HCT116 (cell line): ENCODE measurements around the gene HPS3. TPM values are rescaled to one million over a fixed set of nuclear protein-coding genes. Genes with fewer than 3 reads are reported as not detected.
A peak's percentile ranks its signal among the peaks of the same experiment; 100 is the strongest.

Source experiments
- ATAC-seq: fragments of 200-7000 bp; cut with Tn5 transposase; 2 replicates; pipeline ENCODE4 v1.9.1; 2020; ENCODE audit warnings: mild to moderate bottlenecking, moderate library complexity
- BruUV-seq: library from RNA; stranded (reverse); fragments of 400-500 nt; replicated peaks from 2 replicates; lab custom pipeline; 2021; lab: Mats Ljungman, UMichigan
- CTCF ChIA-PET: fragments of 300-600 bp; sonication (Branson Sonifier 250); formaldehyde crosslinking; loops from one replicate; lab custom pipeline; 2021; ENCODE audit warnings: antibody characterized with exemption; lab: Charles Lee
- POLR2A ChIA-PET: fragments of 300-600, 350-600 bp; sonication (Branson Sonifier 250); formaldehyde crosslinking; loops from one replicate; lab custom pipeline; 2021; ENCODE audit warnings: antibody characterized with exemption; lab: Charles Lee
- RAD21 ChIA-PET, 2 experiments: fragments of 300-600 bp; sonication (Branson Sonifier 250); formaldehyde crosslinking; loops; one replicate each; lab custom pipeline; 2023; ENCODE audit warnings: low total read pairs in 2 of 2; ENCODE audit not compliant: uncharacterized antibody in 2 of 2, unreplicated experiment in 2 of 2, low non-redundant PET in 1 of 2; lab: Charles Lee
- DNase-seq: peaks from one replicate; pipeline ENCODE4 v3.0.0-alpha.2; 2010; ENCODE audit warnings: low read depth, low spot score
- H2AFZ ChIP-seq: fragments of 200-600 bp; shearing (Covaris generic), sonication (generic); 2 replicates; pipeline ENCODE4 v1.6.1; 2017; ENCODE audit warnings: low read depth, mixed run types, mixed read lengths, antibody characterized with exemption, low read length; ENCODE audit not compliant: poor library complexity, severe bottlenecking
- H3K27ac ChIP-seq: 2 replicates; pipeline ENCODE4 v1.5.1; 2012; ENCODE audit warnings: low read depth, low read length
- H3K27me3 ChIP-seq: fragments of 200-600 bp; sonication (generic); 2 replicates; pipeline ENCODE4 v1.6.1; 2016; ENCODE audit warnings: mixed run types, low read length, mixed read lengths; ENCODE audit not compliant: insufficient read depth
- H3K36me3 ChIP-seq, 2 experiments: fragments of 200-500 bp in 1 of 2; fragments of 200-600 bp in 1 of 2; sonication (Bioruptor generic) in 1 of 2; sonication (generic) in 1 of 2; 2 replicates each; pipeline versions ENCODE4 v1.5.1 to v1.6.1; 2014 to 2016; ENCODE audit warnings: low read length in 2 of 2, inconsistent platforms in 1 of 2, mixed read lengths in 1 of 2, mixed run types in 1 of 2; ENCODE audit not compliant: insufficient read depth in 2 of 2, control insufficient read depth in 1 of 2
- H3K4me1 ChIP-seq, 2 experiments: fragments of 200-600 bp in 1 of 2; sonication (generic) in 1 of 2; 2 replicates each; pipeline versions ENCODE4 v1.5.1 to v1.6.1; 2012 to 2017; ENCODE audit warnings: low read length in 2 of 2, inconsistent platforms in 1 of 2, mild to moderate bottlenecking in 1 of 2, mixed read lengths in 1 of 2, mixed run types in 1 of 2, moderate library complexity in 1 of 2; ENCODE audit not compliant: insufficient read depth in 2 of 2, control insufficient read depth in 1 of 2
- H3K4me2 ChIP-seq: fragments of 200-600 bp; sonication (generic); 2 replicates; pipeline ENCODE4 v1.6.1; 2017; ENCODE audit warnings: mixed run types, low read length, mixed read lengths
- H3K4me3 ChIP-seq, 2 experiments: fragments of 200-600 bp in 1 of 2; sonication (generic) in 1 of 2; replicated peaks in 1 of 2; 2 replicates each; pipeline ENCODE4 v1.5.1; 2011 to 2016; ENCODE audit warnings: low read length in 2 of 2, control low read depth in 1 of 2, low read depth in 1 of 2, mild to moderate bottlenecking in 1 of 2, mixed read lengths in 1 of 2, mixed run types in 1 of 2
- H3K79me2 ChIP-seq: fragments of 200-600 bp; sonication (generic); 2 replicates; pipeline ENCODE4 v1.6.1; 2017; ENCODE audit warnings: mild to moderate bottlenecking, mixed run types, low read length, moderate library complexity, mixed read lengths; ENCODE audit not compliant: insufficient read depth
- H3K9ac ChIP-seq: fragments of 200-600 bp; sonication (generic); 2 replicates; pipeline ENCODE4 v1.6.1; 2016; ENCODE audit warnings: low read length, mixed read lengths
- H3K9me2 ChIP-seq: fragments of 200-600 bp; sonication (generic), shearing (Covaris generic); 2 replicates; pipeline ENCODE4 v1.6.1; 2017; ENCODE audit warnings: mixed run types, mild to moderate bottlenecking, moderate library complexity; ENCODE audit not compliant: insufficient read depth
- H3K9me3 ChIP-seq, 2 experiments: fragments of 200-500 bp in 1 of 2; fragments of 200-600 bp in 1 of 2; sonication (Bioruptor generic) in 1 of 2; sonication (generic) in 1 of 2; 2 replicates each; pipeline ENCODE4 v1.6.1; 2014 to 2017; ENCODE audit warnings: low read length in 2 of 2, mixed read lengths in 2 of 2, inconsistent platforms in 1 of 2, low read depth in 1 of 2, mild to moderate bottlenecking in 1 of 2, mixed run types in 1 of 2, moderate library complexity in 1 of 2; ENCODE audit not compliant: control insufficient read depth in 1 of 2, insufficient read depth in 1 of 2
- H4K20me1 ChIP-seq: fragments of 200-600 bp; sonication (generic), shearing (Covaris generic); 2 replicates; pipeline ENCODE4 v1.6.1; 2017; ENCODE audit warnings: mixed run types, mild to moderate bottlenecking, moderate library complexity; ENCODE audit not compliant: insufficient read depth
- CBX3 ChIP-seq: IDR thresholded peaks from 2 replicates; pipeline ENCODE4 v1.6.1; 2012; ENCODE audit warnings: low read depth
- EGR1 ChIP-seq: IDR thresholded peaks from 2 replicates; pipeline ENCODE4 v1.6.1; 2012; ENCODE audit warnings: low read depth
- ELF1 ChIP-seq: IDR thresholded peaks from 2 replicates; pipeline ENCODE4 v1.6.1; 2012; ENCODE audit warnings: low read depth, borderline replicate concordance
- EZH2phosphoT487 ChIP-seq: fragments of 200-600 bp; IDR thresholded peaks from 2 replicates; pipeline ENCODE4 v1.6.1; 2018; ENCODE audit warnings: antibody characterized with exemption, borderline replicate concordance
- FOSL1 ChIP-seq: IDR thresholded peaks from 2 replicates; pipeline ENCODE4 v1.6.1; 2012; ENCODE audit warnings: low read depth
- POLR2A ChIP-seq: IDR thresholded peaks from 2 replicates; pipeline ENCODE4 v1.7.0; 2011; ENCODE audit warnings: borderline replicate concordance; ENCODE audit not compliant: insufficient read depth, insufficient read length; ENCODE audit errors: extremely low read depth
- POLR2AphosphoS5 ChIP-seq: IDR thresholded peaks from 2 replicates; pipeline ENCODE4 v1.6.1; 2011; ENCODE audit warnings: mild to moderate bottlenecking, low read depth, low read length, moderate library complexity
- RAD21 ChIP-seq: IDR thresholded peaks from 2 replicates; pipeline ENCODE4 v1.6.1; 2012; ENCODE audit warnings: low read depth, mild to moderate bottlenecking
- SP1 ChIP-seq: IDR thresholded peaks from 2 replicates; pipeline ENCODE4 v1.6.1; 2012; ENCODE audit warnings: low read depth
- SRF ChIP-seq: IDR thresholded peaks from 2 replicates; pipeline ENCODE4 v1.6.1; 2012; ENCODE audit warnings: low read depth
- TCF7L2 ChIP-seq: IDR thresholded peaks from 2 replicates; pipeline ENCODE4 v1.7.0; 2011; ENCODE audit warnings: borderline replicate concordance, inconsistent platforms; ENCODE audit not compliant: insufficient read depth, insufficient read length; ENCODE audit errors: extremely low read depth
- YY1 ChIP-seq: IDR thresholded peaks from 2 replicates; pipeline ENCODE4 v1.6.1; 2011; ENCODE audit warnings: low read length, low read depth, moderate library complexity, mild to moderate bottlenecking; ENCODE audit not compliant: insufficient replicate concordance; ENCODE audit errors: extremely low read depth
- ZFX ChIP-seq: fragments of 450-650 bp; IDR thresholded peaks from 2 replicates; pipeline ENCODE4 v1.6.1; 2017
- ZNF274 ChIP-seq: fragments of 200-500 bp; sonication (Bioruptor generic); IDR thresholded peaks from 2 replicates; pipeline ENCODE4 v1.6.1; 2014; ENCODE audit warnings: mild to moderate bottlenecking, low read depth, low read length, inconsistent platforms
- intact Hi-C: fragments of 100-400 bp; cut with micrococcal nuclease; formaldehyde crosslinking; loops from 2 replicates; pipeline ENCODE4 v1.10.0; 2022
- total RNA-seq: library from RNA; stranded (reverse); gene quantifications from one replicate; pipeline ENCODE4 v1.2.1, GENCODE V29; 2021; ENCODE audit not compliant: unreplicated experiment
- TF ChIP-seq, protein P1 (sequence below): IDR thresholded peaks from 2 replicates; pipeline ENCODE4 v1.6.1; 2012
- TF ChIP-seq, protein P2 (sequence below): IDR thresholded peaks from 2 replicates; pipeline ENCODE4 v1.6.1; 2012
- TF ChIP-seq, protein P3 (sequence below), 3 experiments: fragments of 200-600 bp in 1 of 3; sonication (generic) in 1 of 3; IDR thresholded peaks in 2 of 3; conservative IDR thresholded peaks in 1 of 3; 2 replicates each; pipeline ENCODE4 v1.5.1; 2012 to 2017; ENCODE audit warnings: low read depth in 2 of 3, low read length in 2 of 3, antibody characterized with exemption in 1 of 3, borderline replicate concordance in 1 of 3, control low read depth in 1 of 3, mild to moderate bottlenecking in 1 of 3, mixed read lengths in 1 of 3, mixed run types in 1 of 3, moderate library complexity in 1 of 3; ENCODE audit not compliant: insufficient read depth in 1 of 3
- TF ChIP-seq, protein P4 (sequence below): IDR thresholded peaks from 2 replicates; pipeline ENCODE4 v1.6.1; 2011; ENCODE audit warnings: mild to moderate bottlenecking, low read length, moderate library complexity; ENCODE audit not compliant: insufficient replicate concordance; ENCODE audit errors: extremely low read depth
- TF ChIP-seq, protein P5 (sequence below): IDR thresholded peaks from 2 replicates; pipeline ENCODE4 v1.6.1; 2012; ENCODE audit warnings: low read depth

HPS3 gene
- total RNA-seq, 1 experiment from 2014 or later = 17.1 TPM

DNA sequence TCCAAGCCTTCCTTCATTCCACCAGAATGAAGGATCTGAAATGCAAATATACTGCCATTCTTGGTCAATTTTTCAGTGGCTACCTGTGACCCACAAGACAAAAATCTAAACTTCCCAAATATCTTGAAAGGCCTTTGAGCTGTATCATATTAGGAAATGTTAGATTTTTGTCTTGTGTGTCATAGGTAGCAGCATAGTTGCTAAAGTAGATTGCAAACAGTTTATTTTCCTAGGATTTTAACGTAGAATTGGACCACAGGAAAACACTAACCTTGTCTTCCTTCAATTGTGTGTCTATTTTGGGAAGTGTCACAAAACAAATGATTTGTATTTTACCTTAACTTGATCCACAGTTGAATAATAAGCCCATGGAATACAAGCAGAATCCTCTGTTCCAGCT, 49.8 kb downstream of the HPS3 start:
- ATAC-seq = no peak
- TF ChIP-seq, protein P1, sequence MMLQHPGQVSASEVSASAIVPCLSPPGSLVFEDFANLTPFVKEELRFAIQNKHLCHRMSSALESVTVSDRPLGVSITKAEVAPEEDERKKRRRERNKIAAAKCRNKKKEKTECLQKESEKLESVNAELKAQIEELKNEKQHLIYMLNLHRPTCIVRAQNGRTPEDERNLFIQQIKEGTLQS = no peak
- TF ChIP-seq RAD21 (no peak), EZH2phosphoT487 (no peak), YY1 (no peak), EGR1 (no peak), ZFX (no peak), ZNF274 (no peak), POLR2A (no peak), TCF7L2 (no peak), CBX3 (no peak), SP1 (no peak), POLR2AphosphoS5 (no peak), SRF (no peak), ELF1 (no peak), FOSL1 (no peak)
- TF ChIP-seq, protein P2, sequence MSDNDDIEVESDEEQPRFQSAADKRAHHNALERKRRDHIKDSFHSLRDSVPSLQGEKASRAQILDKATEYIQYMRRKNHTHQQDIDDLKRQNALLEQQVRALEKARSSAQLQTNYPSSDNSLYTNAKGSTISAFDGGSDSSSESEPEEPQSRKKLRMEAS = no peak
- TF ChIP-seq, protein P3, sequence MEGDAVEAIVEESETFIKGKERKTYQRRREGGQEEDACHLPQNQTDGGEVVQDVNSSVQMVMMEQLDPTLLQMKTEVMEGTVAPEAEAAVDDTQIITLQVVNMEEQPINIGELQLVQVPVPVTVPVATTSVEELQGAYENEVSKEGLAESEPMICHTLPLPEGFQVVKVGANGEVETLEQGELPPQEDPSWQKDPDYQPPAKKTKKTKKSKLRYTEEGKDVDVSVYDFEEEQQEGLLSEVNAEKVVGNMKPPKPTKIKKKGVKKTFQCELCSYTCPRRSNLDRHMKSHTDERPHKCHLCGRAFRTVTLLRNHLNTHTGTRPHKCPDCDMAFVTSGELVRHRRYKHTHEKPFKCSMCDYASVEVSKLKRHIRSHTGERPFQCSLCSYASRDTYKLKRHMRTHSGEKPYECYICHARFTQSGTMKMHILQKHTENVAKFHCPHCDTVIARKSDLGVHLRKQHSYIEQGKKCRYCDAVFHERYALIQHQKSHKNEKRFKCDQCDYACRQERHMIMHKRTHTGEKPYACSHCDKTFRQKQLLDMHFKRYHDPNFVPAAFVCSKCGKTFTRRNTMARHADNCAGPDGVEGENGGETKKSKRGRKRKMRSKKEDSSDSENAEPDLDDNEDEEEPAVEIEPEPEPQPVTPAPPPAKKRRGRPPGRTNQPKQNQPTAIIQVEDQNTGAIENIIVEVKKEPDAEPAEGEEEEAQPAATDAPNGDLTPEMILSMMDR (IDR thresholded peaks at IDR 0.05 in 2 of 3, conservative IDR thresholded peaks at IDR 0.05 in 1 of 3; ENCODE audit: borderline replicate concordance in 1 of 3, insufficient read depth in 1 of 3, low read depth in 2 of 3, low read length in 2 of 3) = no peak
- TF ChIP-seq, protein P4, sequence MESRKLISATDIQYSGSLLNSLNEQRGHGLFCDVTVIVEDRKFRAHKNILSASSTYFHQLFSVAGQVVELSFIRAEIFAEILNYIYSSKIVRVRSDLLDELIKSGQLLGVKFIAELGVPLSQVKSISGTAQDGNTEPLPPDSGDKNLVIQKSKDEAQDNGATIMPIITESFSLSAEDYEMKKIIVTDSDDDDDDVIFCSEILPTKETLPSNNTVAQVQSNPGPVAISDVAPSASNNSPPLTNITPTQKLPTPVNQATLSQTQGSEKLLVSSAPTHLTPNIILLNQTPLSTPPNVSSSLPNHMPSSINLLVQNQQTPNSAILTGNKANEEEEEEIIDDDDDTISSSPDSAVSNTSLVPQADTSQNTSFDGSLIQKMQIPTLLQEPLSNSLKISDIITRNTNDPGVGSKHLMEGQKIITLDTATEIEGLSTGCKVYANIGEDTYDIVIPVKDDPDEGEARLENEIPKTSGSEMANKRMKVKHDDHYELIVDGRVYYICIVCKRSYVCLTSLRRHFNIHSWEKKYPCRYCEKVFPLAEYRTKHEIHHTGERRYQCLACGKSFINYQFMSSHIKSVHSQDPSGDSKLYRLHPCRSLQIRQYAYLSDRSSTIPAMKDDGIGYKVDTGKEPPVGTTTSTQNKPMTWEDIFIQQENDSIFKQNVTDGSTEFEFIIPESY = no peak
- TF ChIP-seq, protein P5, sequence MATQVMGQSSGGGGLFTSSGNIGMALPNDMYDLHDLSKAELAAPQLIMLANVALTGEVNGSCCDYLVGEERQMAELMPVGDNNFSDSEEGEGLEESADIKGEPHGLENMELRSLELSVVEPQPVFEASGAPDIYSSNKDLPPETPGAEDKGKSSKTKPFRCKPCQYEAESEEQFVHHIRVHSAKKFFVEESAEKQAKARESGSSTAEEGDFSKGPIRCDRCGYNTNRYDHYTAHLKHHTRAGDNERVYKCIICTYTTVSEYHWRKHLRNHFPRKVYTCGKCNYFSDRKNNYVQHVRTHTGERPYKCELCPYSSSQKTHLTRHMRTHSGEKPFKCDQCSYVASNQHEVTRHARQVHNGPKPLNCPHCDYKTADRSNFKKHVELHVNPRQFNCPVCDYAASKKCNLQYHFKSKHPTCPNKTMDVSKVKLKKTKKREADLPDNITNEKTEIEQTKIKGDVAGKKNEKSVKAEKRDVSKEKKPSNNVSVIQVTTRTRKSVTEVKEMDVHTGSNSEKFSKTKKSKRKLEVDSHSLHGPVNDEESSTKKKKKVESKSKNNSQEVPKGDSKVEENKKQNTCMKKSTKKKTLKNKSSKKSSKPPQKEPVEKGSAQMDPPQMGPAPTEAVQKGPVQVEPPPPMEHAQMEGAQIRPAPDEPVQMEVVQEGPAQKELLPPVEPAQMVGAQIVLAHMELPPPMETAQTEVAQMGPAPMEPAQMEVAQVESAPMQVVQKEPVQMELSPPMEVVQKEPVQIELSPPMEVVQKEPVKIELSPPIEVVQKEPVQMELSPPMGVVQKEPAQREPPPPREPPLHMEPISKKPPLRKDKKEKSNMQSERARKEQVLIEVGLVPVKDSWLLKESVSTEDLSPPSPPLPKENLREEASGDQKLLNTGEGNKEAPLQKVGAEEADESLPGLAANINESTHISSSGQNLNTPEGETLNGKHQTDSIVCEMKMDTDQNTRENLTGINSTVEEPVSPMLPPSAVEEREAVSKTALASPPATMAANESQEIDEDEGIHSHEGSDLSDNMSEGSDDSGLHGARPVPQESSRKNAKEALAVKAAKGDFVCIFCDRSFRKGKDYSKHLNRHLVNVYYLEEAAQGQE = no peak
- RAD21 ChIA-PET = no interaction called here

More for the DNA sequence above, 49.8 kb downstream of the HPS3 start:
- Histone ChIP-seq H3K9ac (no peak overlapping the region), H3K27me3 (no peaks in the 10 kb centered on the region), H3K79me2 (no peaks in the 10 kb centered on the region), H3K36me3 (no peaks in the 10 kb centered on the region), H3K27ac (no peak overlapping the region), H3K9me3 (no peaks in the 10 kb centered on the region), H3K4me1 (peaks cover 12 to 17% of the 10 kb centered on the region in 2 experiments), H3K9me2 (no peaks in the 10 kb centered on the region), H3K4me2 (peak overlapping the region; percentile 54), H2AFZ (no peak overlapping the region), H4K20me1 (no peaks in the 10 kb centered on the region), H3K4me3 (no peak overlapping the region)
- no TSS peak for BruUV-seq
- no peak for DNase-seq
- CTCF ChIA-PET = interaction anchor here (1.4 kb wide), 1 partner anchor 59 kb away, joined by 5 read pairs; no protein-coding TSS in a partner anchor
- POLR2A ChIA-PET = interaction anchor here (0.7 to 1.7 kb wide), 2 partner anchors 10 to 49 kb away, joined by 3 read pairs; no protein-coding TSS in a partner anchor
- intact Hi-C loops = no loop called here
